HL-60 (cell line): ENCODE results near the gene SMIM22.
"Not testable (repeated sequence)": the region's sequence is repeated elsewhere in the genome, so short reads cannot be mapped to it uniquely, and the experiment has no call there.

Experiments used
- DNase-seq, 2 experiments: peaks; one replicate each; pipeline ENCODE4 v3.0.0-alpha.2; 2010 to 2020; ENCODE audit warnings: low read depth in 1 of 2, low spot score in 1 of 2
- H3K27ac ChIP-seq: fragments of 250-450 bp; sonication (Bioruptor Pico); replicated peaks from 2 replicates; pipeline ENCODE4 v1.5.1; 2020; ENCODE audit warnings: mild to moderate bottlenecking, moderate library complexity
- H3K27me3 ChIP-seq: fragments of 250-450 bp; sonication (Bioruptor Pico); 2 replicates; pipeline ENCODE4 v1.5.1; 2021; ENCODE audit warnings: mild to moderate bottlenecking, moderate library complexity; ENCODE audit not compliant: insufficient read depth, poor library complexity, severe bottlenecking
- H3K4me3 ChIP-seq: replicated peaks from 2 replicates; pipeline ENCODE4 v1.5.1; 2011; ENCODE audit warnings: mild to moderate bottlenecking, control low read depth, low read length; ENCODE audit not compliant: insufficient read depth
- CTCF ChIP-seq: IDR thresholded peaks from one replicate; pipeline ENCODE4 v1.5.1; 2011; ENCODE audit warnings: low read length, control low read depth, inconsistent platforms; ENCODE audit not compliant: insufficient read depth
- GABPA ChIP-seq: IDR thresholded peaks from 2 replicates; pipeline ENCODE4 v1.6.1; 2012; ENCODE audit warnings: low read depth
- POLR2AphosphoS5 ChIP-seq: IDR thresholded peaks from 2 replicates; pipeline ENCODE4 v1.6.1; 2012; ENCODE audit warnings: low read depth
- REST ChIP-seq: IDR thresholded peaks from 2 replicates; pipeline ENCODE4 v1.6.1; 2012; ENCODE audit warnings: low read depth; ENCODE audit not compliant: insufficient replicate concordance
- SPI1 ChIP-seq: IDR thresholded peaks from 2 replicates; pipeline ENCODE4 v1.6.1; 2012; ENCODE audit warnings: low read depth, mild to moderate bottlenecking, borderline replicate concordance

SMIM22 gene

DNA sequence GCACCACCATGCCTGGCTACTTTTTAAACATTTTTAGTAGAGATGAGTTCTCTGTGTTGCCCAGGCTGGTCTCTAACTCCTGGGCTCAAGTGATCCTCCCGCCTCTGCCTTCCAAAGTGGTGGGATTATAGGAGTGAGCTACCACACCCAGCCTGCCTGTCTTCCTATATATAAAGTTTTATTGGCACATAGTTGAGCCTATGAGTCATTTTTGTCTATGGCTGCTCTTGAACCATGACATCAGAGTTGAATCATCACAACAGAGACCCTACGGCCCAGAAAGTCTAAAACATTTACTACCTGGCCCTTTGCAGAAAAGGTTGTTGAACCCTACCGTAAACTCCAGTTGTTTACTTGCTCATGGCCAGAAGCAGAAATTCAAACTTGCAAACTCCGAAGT, 14.9 kb upstream of the SMIM22 start:
- DNase-seq: no peak
- Histone ChIP-seq H3K4me3 (no peak overlapping the region), H3K27me3 (no peaks in the 10 kb centered on the region), H3K27ac (no peak overlapping the region)
- no peak for TF ChIP-seq POLR2AphosphoS5

DNA sequence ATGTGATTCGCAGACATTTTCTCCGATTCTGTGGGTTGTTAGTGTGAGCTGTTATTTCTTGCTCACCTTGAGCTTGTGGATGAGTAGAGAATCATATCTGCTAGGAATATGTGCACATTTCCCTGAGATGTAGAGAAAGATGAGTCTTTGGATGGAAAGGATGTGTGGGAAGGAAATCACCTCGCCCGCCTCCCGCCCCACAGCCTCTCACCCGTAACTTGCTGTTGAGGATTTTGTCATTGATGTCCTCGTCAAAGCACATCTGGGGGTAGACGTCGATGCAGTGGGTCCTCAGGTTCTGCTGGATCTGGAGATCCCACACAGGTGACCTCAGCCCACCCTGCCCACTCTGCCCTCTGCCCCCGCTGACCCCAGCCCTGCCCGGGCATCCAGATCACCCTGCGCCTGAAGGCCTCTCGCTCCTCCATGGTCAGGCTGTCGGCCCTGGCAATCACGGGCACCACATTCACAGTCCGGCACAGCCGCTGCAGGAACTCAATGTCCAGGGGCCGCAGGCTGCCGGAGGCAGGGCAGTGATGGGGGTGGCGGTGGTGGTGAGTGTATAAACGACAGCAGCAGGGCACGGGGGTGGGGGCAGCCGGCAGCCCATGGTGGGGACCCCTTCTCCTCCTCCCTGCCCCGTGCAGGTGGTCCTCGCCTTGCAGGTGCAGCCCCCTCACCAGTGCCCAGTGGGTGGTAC, 11.8 kb upstream of the SMIM22 start:
- Histone ChIP-seq H3K27me3 (no peaks in the 10 kb centered on the region), H3K27ac (no peak overlapping the region), H3K4me3 (no peak overlapping the region)
- no peak for DNase-seq
- TF ChIP-seq REST (no peak), SPI1 (no peak), POLR2AphosphoS5 (no peak), CTCF (no peak), GABPA (no peak)

GRCh38 chr16:4783951-4784336, 11.2 kb upstream of the SMIM22 start:
- TF ChIP-seq CTCF: no peak
- H3K27me3 ChIP-seq: no peaks in the 10 kb centered on the region
- no peak for DNase-seq
- no peak overlapping the region for H3K4me3 ChIP-seq
- no peak overlapping the region for H3K27ac ChIP-seq

DNA sequence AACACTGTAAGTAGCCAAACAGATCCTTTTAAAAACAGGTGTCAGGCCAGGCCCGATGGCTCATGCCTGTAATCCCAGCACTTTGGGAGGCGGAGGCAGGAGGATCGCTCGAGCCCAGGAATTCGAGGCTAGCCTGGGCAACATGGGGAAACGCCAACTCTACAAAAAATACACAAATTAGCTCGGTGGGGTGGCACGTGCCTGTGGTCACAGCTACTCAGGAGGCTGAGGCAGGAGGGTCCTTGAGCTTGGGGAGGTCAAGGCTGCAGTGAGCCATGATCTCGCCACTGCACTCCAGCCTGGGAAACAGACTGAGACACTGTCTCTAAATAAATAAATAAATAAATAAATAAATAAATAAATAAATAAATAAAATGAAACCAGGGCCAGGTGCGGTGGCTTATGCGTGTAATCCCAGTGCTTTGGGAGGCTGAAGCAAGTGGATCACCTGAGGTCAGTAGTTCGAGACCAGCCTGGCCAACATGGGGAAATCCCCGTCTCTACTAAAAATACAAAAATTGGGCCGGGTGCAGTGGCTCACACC, 10.7 kb upstream of the SMIM22 start:
- DNase-seq, H3K27me3 ChIP-seq, H3K27ac ChIP-seq, H3K4me3 ChIP-seq: not testable (repeated sequence)

- H3K27me3 ChIP-seq: no peaks in the 10 kb centered on the region
- H3K27ac ChIP-seq: no peak overlapping the region
- H3K4me3 ChIP-seq: no peak overlapping the region
- no peak for DNase-seq
- TF ChIP-seq SPI1 (no peak), GABPA (no peak), REST (no peak), CTCF (no peak), POLR2AphosphoS5 (no peak)
Measured at GRCh38 chr16:4785758-4786433, 9.3 kb upstream of the SMIM22 start.
